Amniotic stem cell (primary cell): ENCODE results near the gene SGMS1.
A peak's percentile ranks its signal among the peaks of the same experiment; 100 is the strongest.
"Not testable (repeated sequence)": the region's sequence is repeated elsewhere in the genome, so short reads cannot be mapped to it uniquely, and the experiment has no call there.

Experiments
- DNase-seq: peaks from one replicate; lab custom pipeline; 2025; lab: John Stamatoyannopoulos, UW

SGMS1 gene

GRCh38 chr10:50369931-50370330, 253.8 kb downstream of the SGMS1 start:
- no peak for DNase-seq

- peak; percentile 51 for DNase-seq
These were observed 256.0 kb downstream of the SGMS1 start for GRCh38 chr10:50367732-50368131.

GRCh38 chr10:50366421-50366820, 257.3 kb downstream of the SGMS1 start:
- not testable (repeated sequence) for DNase-seq

- DNase-seq = not testable (repeated sequence)
These were observed 259.0 kb downstream of the SGMS1 start for GRCh38 chr10:50364730-50365129.

GRCh38 chr10:50362547-50363125, 261.1 kb downstream of the SGMS1 start:
- no peak for DNase-seq

- DNase-seq = no peak
These were observed 261.8 kb downstream of the SGMS1 start for GRCh38 chr10:50361946-50362345.

- DNase-seq = no peak
These were observed 263.5 kb downstream of the SGMS1 start for GRCh38 chr10:50360077-50360850.

GRCh38 chr10:50358925-50359687, 264.6 kb downstream of the SGMS1 start:
- DNase-seq = no peak

GRCh38 chr10:50358411-50358810, 265.3 kb downstream of the SGMS1 start:
- DNase-seq = no peak

GRCh38 chr10:50356481-50356832, 267.3 kb downstream of the SGMS1 start:
- not testable (repeated sequence) for DNase-seq

GRCh38 chr10:50355693-50356480, 267.9 kb downstream of the SGMS1 start:
- not testable (repeated sequence) for DNase-seq

GRCh38 chr10:50351483-50352146, 272.1 kb downstream of the SGMS1 start:
- DNase-seq = no peak

- DNase-seq = no peak
These were observed 273.4 kb downstream of the SGMS1 start for GRCh38 chr10:50350366-50350765.

GRCh38 chr10:50349554-50349953, 274.2 kb downstream of the SGMS1 start:
- DNase-seq = no peak

- DNase-seq = no peak
These were observed 276.4 kb downstream of the SGMS1 start for GRCh38 chr10:50347394-50347802.

GRCh38 chr10:50346942-50347341, 276.8 kb downstream of the SGMS1 start:
- no peak for DNase-seq

GRCh38 chr10:50345545-50345944, 278.2 kb downstream of the SGMS1 start:
- no peak for DNase-seq

GRCh38 chr10:50343702-50344331, 279.9 kb downstream of the SGMS1 start:
- DNase-seq = no peak

- DNase-seq = no peak
These were observed 281.8 kb downstream of the SGMS1 start for GRCh38 chr10:50341987-50342386.

GRCh38 chr10:50336140-50336539, 287.6 kb downstream of the SGMS1 start:
- DNase-seq = no peak

- DNase-seq = no peak
These were observed 288.4 kb downstream of the SGMS1 start for GRCh38 chr10:50335397-50335796.
